Testis (tissue), 2 donors: Measurements from ENCODE around the gene UTP4.

Experiments used
- POLR2A ChIP-seq: fragments of 450-650 bp; IDR thresholded peaks from one replicate; pipeline ENCODE4 v1.6.1; 2017; ENCODE audit warnings: antibody characterized with exemption, mild to moderate bottlenecking, moderate library complexity
- TF ChIP-seq, protein P1 (sequence below), 3 experiments: fragments of 450-650 bp in 2 of 3; fragments of 200-600 bp in 1 of 3; sonication (generic) in 1 of 3; IDR thresholded peaks; one replicate each; pipeline ENCODE4 v1.5.1; 2016 to 2019; ENCODE audit warnings: antibody characterized with exemption in 3 of 3, mild to moderate bottlenecking in 2 of 3, moderate library complexity in 1 of 3

GRCh38 chr16:69112285-69113129, 19.9 kb upstream of the UTP4 start:
- TF ChIP-seq, protein P1, sequence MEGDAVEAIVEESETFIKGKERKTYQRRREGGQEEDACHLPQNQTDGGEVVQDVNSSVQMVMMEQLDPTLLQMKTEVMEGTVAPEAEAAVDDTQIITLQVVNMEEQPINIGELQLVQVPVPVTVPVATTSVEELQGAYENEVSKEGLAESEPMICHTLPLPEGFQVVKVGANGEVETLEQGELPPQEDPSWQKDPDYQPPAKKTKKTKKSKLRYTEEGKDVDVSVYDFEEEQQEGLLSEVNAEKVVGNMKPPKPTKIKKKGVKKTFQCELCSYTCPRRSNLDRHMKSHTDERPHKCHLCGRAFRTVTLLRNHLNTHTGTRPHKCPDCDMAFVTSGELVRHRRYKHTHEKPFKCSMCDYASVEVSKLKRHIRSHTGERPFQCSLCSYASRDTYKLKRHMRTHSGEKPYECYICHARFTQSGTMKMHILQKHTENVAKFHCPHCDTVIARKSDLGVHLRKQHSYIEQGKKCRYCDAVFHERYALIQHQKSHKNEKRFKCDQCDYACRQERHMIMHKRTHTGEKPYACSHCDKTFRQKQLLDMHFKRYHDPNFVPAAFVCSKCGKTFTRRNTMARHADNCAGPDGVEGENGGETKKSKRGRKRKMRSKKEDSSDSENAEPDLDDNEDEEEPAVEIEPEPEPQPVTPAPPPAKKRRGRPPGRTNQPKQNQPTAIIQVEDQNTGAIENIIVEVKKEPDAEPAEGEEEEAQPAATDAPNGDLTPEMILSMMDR (IDR thresholded peaks at IDR 0.05) = peak in 2 of 3 experiments; percentile 51 to 66
- TF ChIP-seq POLR2A = no peak
